Neutrophil (primary cell): Measurements from ENCODE around the gene INTS14.

Source experiments
- H3K27ac ChIP-seq: fragments of 200-600 bp; sonication (generic); 2 replicates; pipeline ENCODE4 v1.5.1; 2016; ENCODE audit warnings: mild to moderate bottlenecking, moderate library complexity
- H3K27me3 ChIP-seq: fragments of 200-600 bp; sonication (generic); 2 replicates; pipeline ENCODE4 v1.6.0; 2016; ENCODE audit warnings: mild to moderate bottlenecking
- H3K36me3 ChIP-seq: fragments of 200-600 bp; sonication (generic); 2 replicates; pipeline ENCODE4 v1.5.1; 2017
- H3K4me1 ChIP-seq, 2 experiments: fragments of 200-600 bp in 1 of 2; sonication (generic) in 1 of 2; 1 replicate in 1 of 2; 2 replicates in 1 of 2; pipeline versions ENCODE4 v1.5.1 to v1.6.1; 2013 to 2016; ENCODE audit warnings: low read depth in 1 of 2, low read length in 1 of 2, mild to moderate bottlenecking in 1 of 2, moderate library complexity in 1 of 2; ENCODE audit not compliant: control insufficient read depth in 1 of 2, insufficient read depth in 1 of 2
- H3K4me3 ChIP-seq, 2 experiments: fragments of 200-600 bp in 1 of 2; sonication (generic) in 1 of 2; 1 replicate in 1 of 2; 2 replicates in 1 of 2; pipeline ENCODE4 v1.5.1; 2013 to 2016; ENCODE audit warnings: low read depth in 1 of 2, low read length in 1 of 2, mild to moderate bottlenecking in 1 of 2, moderate library complexity in 1 of 2
- H3K9me3 ChIP-seq: fragments of 200-600 bp; sonication (generic); 2 replicates; pipeline ENCODE4 v1.5.1; 2016
- TF ChIP-seq, protein P1 (sequence below): fragments of 200-600 bp; sonication (generic); IDR thresholded peaks from 2 replicates; pipeline ENCODE4 v1.5.1; 2016; ENCODE audit warnings: antibody characterized with exemption

INTS14 gene

GRCh38 chr15:65578904-65579728 lies 31.8 kb downstream of the INTS14 start:
- no peak overlapping the region for H3K4me3 ChIP-seq
- H3K4me1 ChIP-seq: no peaks in the 10 kb centered on the region
- TF ChIP-seq, protein P1, sequence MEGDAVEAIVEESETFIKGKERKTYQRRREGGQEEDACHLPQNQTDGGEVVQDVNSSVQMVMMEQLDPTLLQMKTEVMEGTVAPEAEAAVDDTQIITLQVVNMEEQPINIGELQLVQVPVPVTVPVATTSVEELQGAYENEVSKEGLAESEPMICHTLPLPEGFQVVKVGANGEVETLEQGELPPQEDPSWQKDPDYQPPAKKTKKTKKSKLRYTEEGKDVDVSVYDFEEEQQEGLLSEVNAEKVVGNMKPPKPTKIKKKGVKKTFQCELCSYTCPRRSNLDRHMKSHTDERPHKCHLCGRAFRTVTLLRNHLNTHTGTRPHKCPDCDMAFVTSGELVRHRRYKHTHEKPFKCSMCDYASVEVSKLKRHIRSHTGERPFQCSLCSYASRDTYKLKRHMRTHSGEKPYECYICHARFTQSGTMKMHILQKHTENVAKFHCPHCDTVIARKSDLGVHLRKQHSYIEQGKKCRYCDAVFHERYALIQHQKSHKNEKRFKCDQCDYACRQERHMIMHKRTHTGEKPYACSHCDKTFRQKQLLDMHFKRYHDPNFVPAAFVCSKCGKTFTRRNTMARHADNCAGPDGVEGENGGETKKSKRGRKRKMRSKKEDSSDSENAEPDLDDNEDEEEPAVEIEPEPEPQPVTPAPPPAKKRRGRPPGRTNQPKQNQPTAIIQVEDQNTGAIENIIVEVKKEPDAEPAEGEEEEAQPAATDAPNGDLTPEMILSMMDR: no peak
- no peak overlapping the region for H3K27ac ChIP-seq
- peaks cover 64% of the 10 kb centered on the region for H3K36me3 ChIP-seq
- no peaks in the 10 kb centered on the region for H3K9me3 ChIP-seq
- no peaks in the 10 kb centered on the region for H3K27me3 ChIP-seq

DNA sequence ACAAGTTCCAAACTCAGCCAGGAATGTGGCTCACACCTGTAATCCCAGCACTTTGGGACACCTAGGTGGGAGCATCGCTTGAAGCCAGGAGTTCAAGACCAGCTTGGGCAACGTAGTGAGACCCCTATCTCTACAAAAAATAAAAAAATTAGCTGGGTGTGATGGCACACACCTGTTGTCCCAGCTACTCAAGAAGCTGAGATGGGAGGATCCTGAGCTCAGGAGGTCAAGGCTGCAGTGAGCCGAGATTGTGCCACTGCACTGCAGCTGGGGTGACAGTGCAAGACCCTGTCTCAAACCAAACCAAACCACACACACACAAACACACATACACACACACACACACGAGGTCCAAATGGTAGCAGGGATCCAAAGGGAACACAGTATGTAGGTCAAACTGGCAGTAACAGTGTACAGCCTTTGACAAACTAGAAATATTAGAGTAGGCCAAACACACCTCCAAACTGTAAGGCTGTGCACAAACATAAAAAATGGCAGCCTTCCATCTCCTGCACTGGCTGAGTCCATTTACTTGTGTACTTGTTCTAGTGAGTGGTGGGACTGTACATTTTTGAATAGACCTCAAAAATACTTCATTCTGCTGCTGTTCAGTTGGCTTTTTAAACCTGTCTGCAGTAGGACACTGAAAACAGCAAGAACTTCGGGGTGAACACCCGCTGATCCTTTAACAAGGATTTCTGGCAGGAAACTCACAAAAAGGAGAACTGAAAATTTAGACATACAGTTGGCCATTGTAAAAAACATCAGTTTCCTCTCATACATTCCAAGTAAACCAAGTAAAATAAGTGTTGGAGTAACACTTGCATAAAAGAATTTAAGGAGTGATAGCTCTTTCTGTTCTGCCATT lies 33.6 kb downstream of the INTS14 start:
- TF ChIP-seq, protein P1: no peak
- Histone ChIP-seq H3K27me3 (no peaks in the 10 kb centered on the region), H3K36me3 (peaks cover 48% of the 10 kb centered on the region), H3K9me3 (no peaks in the 10 kb centered on the region), H3K4me1 (no peaks in the 10 kb centered on the region), H3K4me3 (no peak overlapping the region), H3K27ac (no peak overlapping the region)

GRCh38 chr15:65576664-65577063 lies 34.3 kb downstream of the INTS14 start:
- Histone ChIP-seq H3K9me3 (no peaks in the 10 kb centered on the region), H3K4me3 (no peak overlapping the region), H3K4me1 (no peaks in the 10 kb centered on the region), H3K36me3 (peaks cover 41% of the 10 kb centered on the region), H3K27me3 (no peaks in the 10 kb centered on the region), H3K27ac (no peak overlapping the region)
- TF ChIP-seq, protein P1: no peak

- H3K36me3 ChIP-seq: no peaks in the 10 kb centered on the region
- no peaks in the 10 kb centered on the region for H3K27me3 ChIP-seq
- no peak overlapping the region for H3K4me3 ChIP-seq
- H3K4me1 ChIP-seq: no peaks in the 10 kb centered on the region
- TF ChIP-seq, protein P1: no peak
- H3K27ac ChIP-seq: no peak overlapping the region
- H3K9me3 ChIP-seq: no peaks in the 10 kb centered on the region
These were observed 39.0 kb downstream of the INTS14 start for GRCh38 chr15:65571971-65572370.

DNA sequence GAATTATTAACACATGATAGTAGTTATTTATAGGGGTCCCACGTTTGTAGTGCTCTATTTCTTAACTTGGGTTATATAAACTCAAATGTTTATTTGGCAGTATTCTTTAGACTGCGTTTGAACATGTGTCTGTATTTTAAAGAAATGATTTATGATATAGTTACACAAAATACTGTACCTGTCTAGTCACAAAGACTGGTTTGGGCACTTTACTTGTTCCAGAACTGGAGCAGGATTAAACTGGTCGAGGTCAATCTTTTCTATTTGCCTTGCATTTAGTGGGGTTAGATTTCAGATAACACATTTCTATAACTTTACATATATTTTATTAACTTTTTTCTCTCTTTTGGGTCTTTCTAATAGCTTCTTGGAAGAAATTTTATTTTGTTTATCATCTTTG lies 41.2 kb downstream of the INTS14 start:
- no peak overlapping the region for H3K4me3 ChIP-seq
- no peaks in the 10 kb centered on the region for H3K27me3 ChIP-seq
- peaks cover 3% of the 10 kb centered on the region for H3K36me3 ChIP-seq
- H3K4me1 ChIP-seq: no peaks in the 10 kb centered on the region
- TF ChIP-seq, protein P1: no peak
- no peaks in the 10 kb centered on the region for H3K9me3 ChIP-seq
- no peak overlapping the region for H3K27ac ChIP-seq
